Smooth muscle cell (in vitro differentiated cells): ENCODE results near the gene SRSF1. TPM values are rescaled to one million over a fixed set of nuclear protein-coding genes. Genes with fewer than 3 reads are reported as not detected.
A peak's percentile ranks its signal among the peaks of the same experiment; 100 is the strongest.

Experiments
- DNase-seq: peaks from one replicate; lab custom pipeline; 2025; ENCODE audit not compliant: unreplicated experiment; lab: John Stamatoyannopoulos, UW
- H2AFZ ChIP-seq: fragments of 200-600 bp; sonication (generic); 2 replicates; pipeline ENCODE4 v1.6.0; 2016; ENCODE audit warnings: antibody characterized with exemption, low read depth, mild to moderate bottlenecking
- H3F3A ChIP-seq: fragments of 200-600 bp; sonication (generic); 2 replicates; pipeline ENCODE4 v1.6.0; 2017; ENCODE audit warnings: antibody characterized with exemption, low read depth
- H3K27ac ChIP-seq: fragments of 200-600 bp; sonication (generic); 2 replicates; pipeline ENCODE4 v1.5.1; 2016; ENCODE audit warnings: low read depth, mild to moderate bottlenecking
- H3K27me3 ChIP-seq: fragments of 200-600 bp; sonication (generic); 2 replicates; pipeline ENCODE4 v1.6.1; 2016; ENCODE audit warnings: low read depth, mild to moderate bottlenecking
- H3K36me3 ChIP-seq: fragments of 200-600 bp; sonication (generic); 2 replicates; pipeline ENCODE4 v1.5.1; 2016; ENCODE audit warnings: low read depth
- H3K4me1 ChIP-seq: fragments of 200-600 bp; sonication (generic); 2 replicates; pipeline ENCODE4 v1.5.1; 2016; ENCODE audit warnings: low read depth
- H3K4me2 ChIP-seq: fragments of 200-600 bp; sonication (generic); 2 replicates; pipeline ENCODE4 v1.6.0; 2016; ENCODE audit warnings: mild to moderate bottlenecking
- H3K4me3 ChIP-seq: fragments of 200-600 bp; sonication (generic); 2 replicates; pipeline ENCODE4 v1.5.1; 2016; ENCODE audit warnings: mild to moderate bottlenecking
- H3K79me2 ChIP-seq: fragments of 200-600 bp; sonication (generic); 2 replicates; pipeline ENCODE4 v1.6.0; 2016; ENCODE audit warnings: low read depth, mild to moderate bottlenecking
- H3K9ac ChIP-seq: fragments of 200-600 bp; sonication (generic); 2 replicates; pipeline ENCODE4 v1.6.0; 2016; ENCODE audit warnings: low read depth
- H3K9me3 ChIP-seq: fragments of 200-600 bp; sonication (generic); replicated peaks from 2 replicates; pipeline ENCODE4 v1.5.1; 2016; ENCODE audit warnings: low read depth
- H4K20me1 ChIP-seq: fragments of 200-600 bp; sonication (generic); 2 replicates; pipeline ENCODE4 v1.6.0; 2016; ENCODE audit warnings: low read depth
- CTCF ChIP-seq: fragments of 200-600 bp; sonication (generic); IDR thresholded peaks from 2 replicates; pipeline ENCODE4 v1.5.1; 2017; ENCODE audit warnings: borderline replicate concordance, mild to moderate bottlenecking, antibody characterized with exemption; ENCODE audit not compliant: insufficient read depth, poor library complexity, severe bottlenecking
- WGBS: methylation state at CpG from one replicate; pipeline ENCODE4 v1.1.7; 2016; ENCODE audit warnings: low lambda C conversion rate; 5-methylcytosine and 5-hydroxymethylcytosine counted together
- polyA plus RNA-seq: library from polyadenylated mRNA; unstranded; fragments of >200 nt; fragmentation: Nextera tagmentation; extraction: Ambion mirVana; gene quantifications from 2 replicates; pipeline ENCODE4 v1.2.1, GENCODE V29; 2016
- total RNA-seq: library from RNA; depleted of rRNA; stranded (reverse); fragments of >200 nt; gene quantifications from 2 replicates; pipeline ENCODE4 v1.2.3, GENCODE V29; 2014

SRSF1 gene
- total and polyA plus RNA-seq, 2 experiments from 2014 or later = 57.9 to 200 TPM

GRCh38 chr17:58007781-58008706 is 998 bp upstream of the SRSF1 start:
- Histone ChIP-seq H3K36me3 (peaks cover 6% of the 10 kb centered on the region), H3K4me3 (peak overlapping the region; percentile 93), H3K27ac (peak overlapping the region; percentile 97), H3F3A (peaks cover 24% of the 10 kb centered on the region), H3K79me2 (peaks cover 39% of the 10 kb centered on the region), H3K9me3 (no peaks in the 10 kb centered on the region), H4K20me1 (peaks cover 36% of the 10 kb centered on the region), H3K4me1 (peaks cover 32% of the 10 kb centered on the region), H3K9ac (no peak overlapping the region), H3K27me3 (no peaks in the 10 kb centered on the region), H3K4me2 (peak overlapping the region; percentile 94), H2AFZ (peak overlapping the region; percentile 87)
- no peak for TF ChIP-seq CTCF
- no peak for DNase-seq
- WGBS = 16% methylated on average over 47 of the region's 47 CpGs

- under 1% methylated on average over 20 of the region's 20 CpGs for WGBS
- H3K9me3 ChIP-seq = no peaks in the 10 kb centered on the region
- peak overlapping the region; percentile 94 for H3K4me2 ChIP-seq
- peak overlapping the region; percentile 93 for H3K4me3 ChIP-seq
- peak overlapping the region; percentile 40 for H2AFZ ChIP-seq
- H3K27me3 ChIP-seq = no peaks in the 10 kb centered on the region
- H3K27ac ChIP-seq = peak overlapping the region; percentile 97
- peaks cover 51% of the 10 kb centered on the region for H4K20me1 ChIP-seq
- peaks cover 30% of the 10 kb centered on the region for H3F3A ChIP-seq
- H3K79me2 ChIP-seq = peaks cover 48% of the 10 kb centered on the region
- DNase-seq = peak; percentile 48
- peak overlapping the region; percentile 97 for H3K9ac ChIP-seq
- no peak for TF ChIP-seq CTCF
- peaks cover 32% of the 10 kb centered on the region for H3K4me1 ChIP-seq
- peaks cover 6% of the 10 kb centered on the region for H3K36me3 ChIP-seq
Observed at GRCh38 chr17:58006560-58006923, 504 bp downstream of the SRSF1 start.

GRCh38 chr17:58005728-58006559 is 1.1 kb downstream of the SRSF1 start:
- H3F3A ChIP-seq = peaks cover 30% of the 10 kb centered on the region
- H3K79me2 ChIP-seq = peaks cover 48% of the 10 kb centered on the region
- no peak overlapping the region for H2AFZ ChIP-seq
- H3K36me3 ChIP-seq = peaks cover 6% of the 10 kb centered on the region
- no peak for DNase-seq
- H3K4me1 ChIP-seq = peaks cover 32% of the 10 kb centered on the region
- peak overlapping the region; percentile 97 for H3K9ac ChIP-seq
- 5% methylated on average over 36 of the region's 36 CpGs for WGBS
- peaks cover 57% of the 10 kb centered on the region for H4K20me1 ChIP-seq
- no peak for TF ChIP-seq CTCF
- H3K27me3 ChIP-seq = no peaks in the 10 kb centered on the region
- peak overlapping the region; percentile 93 for H3K4me3 ChIP-seq
- no peaks in the 10 kb centered on the region for H3K9me3 ChIP-seq
- peak overlapping the region; percentile 94 for H3K4me2 ChIP-seq
- H3K27ac ChIP-seq = peak overlapping the region; percentile 97
